ENCODE data around the gene SLC7A5.
"Not testable (repeated sequence)": the region's sequence is repeated elsewhere in the genome, so short reads cannot be mapped to it uniquely, and the experiment has no call there.

The SLC7A5 gene

GRCh38 chr16:87822108-87822970, 47.0 kb downstream of the SLC7A5 start:
- no peak for DNase-seq (ENCODE audit: low spot score)

- no peak for DNase-seq (ENCODE audit: low spot score)
These were observed 47.8 kb downstream of the SLC7A5 start for GRCh38 chr16:87821376-87822107.

DNA sequence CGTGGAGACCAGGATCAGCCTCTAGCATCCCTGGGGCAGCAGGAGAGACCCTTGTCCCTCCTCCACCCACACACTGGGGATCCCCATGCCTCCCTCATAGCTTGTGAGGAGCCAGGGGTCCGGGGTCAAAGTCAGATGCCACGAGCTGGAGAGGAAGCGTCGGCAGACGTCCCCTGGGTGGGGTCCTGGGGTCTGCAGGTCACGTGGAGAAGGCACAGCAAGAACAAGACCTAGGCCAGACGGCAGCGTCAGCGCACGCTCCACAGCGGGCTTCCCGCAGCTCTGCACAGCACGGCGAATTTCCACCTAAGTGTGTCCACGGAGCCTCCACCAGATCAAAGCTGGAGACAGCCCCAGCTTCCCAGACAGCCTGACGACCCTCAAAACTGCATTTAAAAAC, 49.3 kb downstream of the SLC7A5 start:
- DNase-seq (ENCODE audit: low spot score): no peak

GRCh38 chr16:87819282-87819681, 50.0 kb downstream of the SLC7A5 start:
- no peak for DNase-seq (ENCODE audit: low spot score)

DNA sequence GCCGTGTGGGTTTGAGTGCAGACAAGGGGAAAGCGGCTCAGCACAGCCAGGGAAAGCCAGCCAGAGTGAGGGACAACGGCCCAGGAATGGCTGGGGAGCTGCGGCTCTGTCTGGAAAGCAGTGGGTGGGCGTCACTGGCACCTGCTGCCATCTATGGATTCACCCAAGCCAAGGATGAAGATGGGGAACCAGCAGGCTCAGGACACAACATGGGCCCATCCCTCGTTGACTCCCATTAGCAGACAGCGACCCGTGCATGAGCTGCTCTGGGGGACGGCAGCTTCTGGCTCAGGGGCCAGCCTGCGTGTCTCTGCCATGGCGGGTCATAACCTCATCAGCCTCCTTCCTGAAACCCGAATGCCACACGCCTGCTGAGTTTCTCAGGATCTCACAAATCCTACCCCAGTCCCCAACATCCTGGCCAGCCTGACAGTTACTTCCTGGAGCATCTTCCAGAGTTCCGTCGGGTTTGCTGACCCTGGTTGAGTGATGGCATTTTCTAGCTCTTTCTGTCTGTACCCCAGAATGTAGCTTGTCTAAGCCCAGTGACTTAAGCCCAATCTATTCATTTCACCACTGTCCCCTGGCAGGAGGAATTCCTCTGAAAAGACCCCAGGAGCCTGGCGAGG, 50.7 kb downstream of the SLC7A5 start:
- no peak for DNase-seq (ENCODE audit: low spot score)

DNA sequence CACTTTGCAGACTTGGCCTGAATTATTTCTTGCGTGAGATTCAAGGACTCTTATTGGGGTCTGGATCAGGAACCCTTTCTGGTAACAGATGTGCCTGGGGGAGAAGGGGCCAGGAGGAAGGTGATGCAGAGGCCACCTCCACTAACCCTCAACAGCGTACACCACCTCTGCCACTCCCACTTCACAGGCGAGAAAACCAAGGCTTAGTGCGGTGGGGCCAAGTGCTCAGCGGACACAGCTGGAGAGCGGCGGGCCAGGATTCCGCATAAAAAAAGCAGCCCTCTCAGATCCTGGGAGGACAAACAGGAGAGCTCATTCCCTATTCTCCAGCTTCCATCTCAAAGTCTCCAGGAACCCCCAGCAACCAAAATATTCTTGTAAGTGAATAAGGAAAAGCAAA, 51.4 kb downstream of the SLC7A5 start:
- no peak for DNase-seq (ENCODE audit: low spot score)

DNA sequence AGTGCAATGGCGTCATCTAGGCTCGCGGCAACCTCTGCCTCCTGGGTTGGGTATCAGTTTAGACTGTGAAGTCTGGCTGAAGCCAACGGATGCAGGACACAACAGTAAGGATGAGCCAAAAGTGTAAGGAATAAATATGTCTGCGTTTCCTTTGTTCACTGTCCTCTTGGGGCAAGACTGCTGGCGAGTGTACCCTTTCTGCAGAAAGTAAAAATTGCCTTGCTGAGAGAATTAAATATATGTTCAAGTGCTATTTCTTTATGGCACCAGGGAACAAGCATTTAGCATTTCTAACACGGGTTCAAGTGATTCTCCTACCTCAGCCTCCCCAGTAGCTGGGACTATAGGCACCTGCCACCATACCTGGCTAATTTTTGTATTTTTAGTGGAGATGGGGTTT, 51.9 kb downstream of the SLC7A5 start:
- not testable (repeated sequence) for DNase-seq (ENCODE audit: low spot score)

DNA sequence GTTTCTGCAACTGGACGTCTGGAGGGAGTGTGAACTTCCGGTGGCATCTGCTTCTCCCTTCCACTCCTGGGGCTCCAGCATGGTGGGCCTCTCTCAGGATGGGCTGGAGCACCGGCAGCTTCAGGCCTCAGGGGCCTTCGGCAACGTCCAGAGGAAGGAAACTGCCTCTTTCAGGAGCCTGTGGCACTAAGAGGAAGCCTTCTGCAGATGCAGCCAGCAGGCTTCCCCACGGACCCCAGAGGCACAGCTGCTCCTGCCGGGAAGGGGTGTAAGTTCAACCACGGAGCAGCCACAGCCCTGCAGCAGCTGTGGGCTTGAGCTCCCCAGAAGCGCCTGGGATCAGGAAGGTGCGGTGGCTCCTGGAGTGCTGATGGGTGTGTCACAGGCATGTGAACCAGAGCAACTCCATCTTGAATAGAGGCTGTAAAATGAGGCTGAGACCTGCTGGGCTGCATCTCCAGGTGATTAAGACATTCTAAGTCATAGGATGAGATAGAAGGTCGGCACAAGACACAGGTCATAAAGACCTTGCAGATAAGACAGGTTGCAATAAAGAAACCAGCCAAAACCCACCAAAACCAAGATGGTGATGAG, 52.7 kb downstream of the SLC7A5 start:
- no peak for DNase-seq (ENCODE audit: low spot score)

DNA sequence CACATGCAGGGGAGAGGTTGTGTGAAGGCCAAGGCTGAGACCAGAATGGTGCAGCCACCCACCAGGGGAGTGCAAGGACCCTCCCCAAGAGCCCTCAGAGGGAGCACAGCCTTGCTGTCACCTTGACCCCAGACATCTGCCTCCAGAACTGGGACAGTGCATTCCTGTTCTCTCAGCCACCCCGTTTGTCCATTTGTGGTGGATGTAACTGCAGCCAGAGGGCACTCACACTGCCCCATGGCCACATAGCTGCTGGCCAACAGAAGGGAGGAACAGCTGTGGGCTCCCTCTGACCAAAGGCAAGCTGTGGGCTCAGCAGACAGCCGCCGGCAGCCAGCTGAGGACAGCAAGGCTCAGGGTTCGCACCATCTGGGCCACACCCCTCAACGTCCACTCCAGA, 53.7 kb downstream of the SLC7A5 start:
- DNase-seq (ENCODE audit: low spot score): no peak

DNA sequence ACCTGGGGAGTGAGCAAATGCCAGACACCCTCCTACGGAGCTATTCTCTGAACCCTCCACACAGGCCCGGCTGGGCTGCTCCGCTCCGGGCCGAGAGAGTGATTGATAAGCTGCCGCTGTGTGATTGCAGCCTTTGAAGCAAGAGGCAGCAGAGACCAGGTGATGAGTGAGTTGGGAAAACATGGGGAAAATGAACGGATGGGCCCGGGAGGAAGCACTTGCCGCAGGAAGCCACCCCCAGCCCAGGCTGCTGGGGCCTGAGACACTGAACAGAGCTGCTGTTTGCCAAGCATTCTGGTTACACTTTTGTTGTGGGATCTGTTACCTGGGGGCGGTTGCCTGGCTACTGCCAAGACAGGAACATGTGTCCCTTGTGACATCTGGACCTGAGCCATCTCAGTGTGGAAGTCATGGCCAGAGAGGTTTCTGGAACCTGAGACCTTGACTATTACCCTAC, 57.1 kb downstream of the SLC7A5 start:
- no peak for DNase-seq (ENCODE audit: low spot score)

DNA sequence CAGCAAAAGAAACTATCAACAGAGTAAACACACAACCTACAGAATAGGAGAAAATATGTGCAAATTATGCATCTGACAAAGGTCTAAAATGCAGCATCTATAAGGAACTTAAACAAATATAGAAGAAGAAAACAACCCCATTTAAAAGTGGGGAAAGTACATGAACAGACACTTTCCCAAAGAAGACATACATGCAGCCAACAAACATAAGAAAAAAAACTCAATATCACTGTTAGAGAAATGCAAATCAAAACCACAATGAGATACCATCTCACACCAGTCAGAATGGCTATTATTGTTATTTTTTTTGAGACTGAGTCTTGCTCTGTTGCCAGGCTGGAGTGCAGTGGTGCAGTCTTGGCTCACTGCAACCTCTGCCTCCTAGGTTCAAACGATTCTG, 57.9 kb downstream of the SLC7A5 start:
- DNase-seq (ENCODE audit: low spot score): not testable (repeated sequence)

- DNase-seq (ENCODE audit: low spot score): no peak
These were observed 60.0 kb downstream of the SLC7A5 start for GRCh38 chr16:87809150-87809902.

GRCh38 chr16:87808108-87808507, 61.2 kb downstream of the SLC7A5 start:
- DNase-seq (ENCODE audit: low spot score): no peak

GRCh38 chr16:87806641-87807546, 62.4 kb downstream of the SLC7A5 start:
- no peak for DNase-seq (ENCODE audit: low spot score)

DNA sequence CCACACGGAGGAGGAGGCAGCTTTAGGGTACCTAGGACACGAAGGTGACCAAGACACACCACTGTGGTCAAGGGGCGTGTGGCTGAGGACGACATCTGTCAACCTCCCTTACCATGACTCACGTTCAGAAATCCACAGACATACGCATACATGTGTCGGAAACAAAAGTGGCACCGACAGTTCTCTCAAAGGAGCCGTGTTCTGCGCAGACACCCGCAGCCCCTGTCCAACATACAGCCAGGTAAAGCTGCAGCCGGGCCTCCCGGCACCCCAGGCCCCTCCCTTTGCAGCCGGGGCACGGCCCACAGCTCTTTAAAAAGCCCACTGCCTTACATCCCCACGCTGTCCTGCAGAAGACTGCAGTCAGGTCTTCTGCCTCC, 63.1 kb downstream of the SLC7A5 start:
- no peak for DNase-seq (ENCODE audit: low spot score)

GRCh38 chr16:87803385-87803784, 65.9 kb downstream of the SLC7A5 start:
- no peak for DNase-seq (ENCODE audit: low spot score)

DNA sequence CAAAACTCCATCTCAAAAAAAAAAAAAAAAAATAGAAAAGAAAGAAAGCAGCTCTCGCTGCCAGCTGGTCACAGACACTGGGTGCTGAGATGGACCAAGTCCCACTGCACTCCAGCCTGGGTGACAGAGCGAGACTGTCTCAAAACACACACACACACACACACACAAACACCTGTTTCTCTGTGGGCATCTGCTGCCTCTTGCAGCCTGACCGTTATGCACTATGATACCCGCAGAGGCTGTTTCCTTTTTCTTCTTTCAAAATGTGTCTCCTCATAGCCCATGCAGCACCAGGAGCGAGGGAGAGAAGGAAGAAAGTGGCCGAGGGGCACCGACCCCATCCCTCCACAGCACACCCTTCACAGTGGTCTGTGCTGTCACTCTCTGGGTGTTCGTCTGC, 66.6 kb downstream of the SLC7A5 start:
- DNase-seq (ENCODE audit: low spot score): no peak

GRCh38 chr16:87801679-87802259, 67.5 kb downstream of the SLC7A5 start:
- no peak for DNase-seq (ENCODE audit: low spot score)

DNA sequence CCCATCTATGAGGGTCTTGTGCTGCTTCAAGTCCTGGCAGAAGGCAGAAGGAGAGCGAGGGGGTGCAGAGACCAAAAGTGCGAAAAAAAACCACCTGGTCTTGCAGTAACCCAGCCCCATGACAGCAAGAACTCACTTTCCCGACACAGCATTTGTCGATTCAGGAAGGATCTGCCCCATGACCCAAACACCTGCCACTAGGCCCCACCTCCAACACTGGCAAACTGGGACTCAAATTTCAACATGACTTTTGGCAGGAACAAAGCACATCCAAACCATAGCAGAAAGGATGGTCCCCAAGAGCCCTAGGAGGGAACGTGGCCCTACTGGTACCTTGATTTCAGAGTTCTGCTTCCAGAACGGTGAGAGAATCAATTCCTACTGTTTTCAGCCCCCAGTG, 68.8 kb downstream of the SLC7A5 start:
- no peak for DNase-seq (ENCODE audit: low spot score)

- no peak for DNase-seq (ENCODE audit: low spot score)
These were observed 74.0 kb downstream of the SLC7A5 start for GRCh38 chr16:87795336-87795735.

Data from pons (tissue), 1 donor.